Measurements from ENCODE around the gene EXOC3L1.

The EXOC3L1 gene
- long read RNA-seq = 0 reads

- Histone ChIP-seq H3K27ac (replicated peaks) (no peak within 1 kb of the TSS), H3K27me3 (ENCODE audit: insufficient read depth, poor library complexity, severe bottlenecking) (peaks cover 2% of the 10 kb centered on the region), H3K4me3 (replicated peaks; ENCODE audit: insufficient read depth, low read length) (no peak within 1 kb of the TSS)
- DNase-seq (ENCODE audit: low read depth in 1 of 2, low spot score in 1 of 2) = no peak
- TF ChIP-seq REST (IDR thresholded peaks at IDR 0.05; ENCODE audit: insufficient replicate concordance, low read depth) = no peak
- TF ChIP-seq SPI1 (IDR thresholded peaks at IDR 0.05; ENCODE audit: borderline replicate concordance, low read depth) = no peak
- no peak for TF ChIP-seq CTCF (IDR thresholded peaks at IDR 0.05; ENCODE audit: insufficient read depth, low read length)
- no peak for TF ChIP-seq POLR2AphosphoS5 (IDR thresholded peaks at IDR 0.05; ENCODE audit: low read depth)
- no peak for TF ChIP-seq GABPA (IDR thresholded peaks at IDR 0.05; ENCODE audit: low read depth)
These were observed at the start of gene EXOC3L1 for GRCh38 chr16:67190041-67190440. TSS of gene EXOC3L1 (minus strand) at chr16:67190136. CDS start at chr16:67189676, 460 bp downstream.

GRCh38 chr16:67238806-67239470 lies 49.0 kb upstream of the EXOC3L1 start:
- H3K4me3 ChIP-seq (replicated peaks; ENCODE audit: insufficient read depth, low read length) = no peak overlapping the region
- H3K27me3 ChIP-seq (ENCODE audit: insufficient read depth, poor library complexity, severe bottlenecking) = no peaks in the 10 kb centered on the region
- no peak for DNase-seq (ENCODE audit: low read depth in 1 of 2, low spot score in 1 of 2)
- no peak for TF ChIP-seq GABPA (IDR thresholded peaks at IDR 0.05; ENCODE audit: low read depth)
- TF ChIP-seq CTCF (IDR thresholded peaks at IDR 0.05; ENCODE audit: insufficient read depth, low read length) = no peak
- no peak for TF ChIP-seq REST (IDR thresholded peaks at IDR 0.05; ENCODE audit: insufficient replicate concordance, low read depth)
- no peak for TF ChIP-seq POLR2AphosphoS5 (IDR thresholded peaks at IDR 0.05; ENCODE audit: low read depth)
- TF ChIP-seq SPI1 (IDR thresholded peaks at IDR 0.05; ENCODE audit: borderline replicate concordance, low read depth) = no peak
- no peak overlapping the region for H3K27ac ChIP-seq (replicated peaks)

GRCh38 chr16:67238278-67238575 lies 48.3 kb upstream of the EXOC3L1 start:
- H3K27ac ChIP-seq (replicated peaks) = no peak overlapping the region
- H3K4me3 ChIP-seq (replicated peaks; ENCODE audit: insufficient read depth, low read length) = no peak overlapping the region
- TF ChIP-seq GABPA (IDR thresholded peaks at IDR 0.05; ENCODE audit: low read depth) = no peak
- TF ChIP-seq SPI1 (IDR thresholded peaks at IDR 0.05; ENCODE audit: borderline replicate concordance, low read depth) = no peak
- TF ChIP-seq POLR2AphosphoS5 (IDR thresholded peaks at IDR 0.05; ENCODE audit: low read depth) = no peak
- no peak for TF ChIP-seq CTCF (IDR thresholded peaks at IDR 0.05; ENCODE audit: insufficient read depth, low read length)
- TF ChIP-seq REST (IDR thresholded peaks at IDR 0.05; ENCODE audit: insufficient replicate concordance, low read depth) = no peak
- H3K27me3 ChIP-seq (ENCODE audit: insufficient read depth, poor library complexity, severe bottlenecking) = no peaks in the 10 kb centered on the region
- no peak for DNase-seq (ENCODE audit: low read depth in 1 of 2, low spot score in 1 of 2)

All from HL-60 (cell line).